ENCODE measurements around the gene F5.
"Not testable (repeated sequence)": the region's sequence is repeated elsewhere in the genome, so short reads cannot be mapped to it uniquely, and the experiment has no call there.

The F5 gene

DNA sequence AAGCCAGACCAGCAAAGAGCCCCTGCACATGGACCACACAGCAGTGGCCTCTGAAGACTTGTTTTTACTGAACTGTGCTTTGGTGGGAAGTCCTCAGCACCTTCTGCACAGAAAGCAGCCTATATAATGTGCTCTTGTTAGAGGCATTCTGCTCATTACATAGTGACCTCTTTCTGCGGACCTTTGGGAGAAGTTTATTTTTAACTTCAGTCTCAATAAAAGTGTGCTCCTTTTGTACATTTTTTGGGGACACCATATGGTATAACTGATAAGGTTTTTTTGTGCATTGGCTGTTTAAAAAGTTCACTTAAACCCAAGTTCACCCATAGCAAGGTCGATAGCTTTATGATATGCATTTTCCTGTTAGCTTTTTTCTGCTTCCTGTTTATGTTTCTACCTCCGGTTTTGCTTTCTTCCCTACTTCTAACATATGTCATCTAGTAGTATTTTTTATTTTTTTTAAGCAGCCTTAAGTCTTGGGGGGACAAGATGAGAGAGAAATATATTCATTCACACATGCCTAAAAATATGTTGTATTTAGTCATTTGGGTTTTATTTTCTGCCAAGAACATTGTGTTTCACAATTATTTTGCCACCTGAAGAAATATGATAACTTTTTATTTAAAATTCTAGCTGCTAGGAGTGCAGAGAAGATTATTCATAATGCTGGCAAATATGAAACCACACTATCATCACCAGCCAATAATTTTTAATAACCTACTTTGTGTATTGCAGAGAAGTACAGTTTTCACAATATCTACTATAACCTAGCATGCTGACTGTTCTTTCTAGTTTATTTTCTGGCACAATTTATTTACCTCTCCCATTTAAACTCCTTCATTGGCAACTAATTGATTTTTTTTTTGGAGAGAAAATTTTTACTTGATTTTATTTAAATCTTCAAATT lies 77.6 kb downstream of the F5 start:
- no peak for DNase-seq (ENCODE audit: low read depth)
- TF ChIP-seq CTCF (IDR thresholded peaks at IDR 0.05; ENCODE audit: control insufficient read depth, insufficient read depth, low read depth, low read length, missing control alignments) = no peak
- no peak overlapping the region for H3K4me3 ChIP-seq (ENCODE audit: control insufficient read depth, low read depth, low read length)

DNA sequence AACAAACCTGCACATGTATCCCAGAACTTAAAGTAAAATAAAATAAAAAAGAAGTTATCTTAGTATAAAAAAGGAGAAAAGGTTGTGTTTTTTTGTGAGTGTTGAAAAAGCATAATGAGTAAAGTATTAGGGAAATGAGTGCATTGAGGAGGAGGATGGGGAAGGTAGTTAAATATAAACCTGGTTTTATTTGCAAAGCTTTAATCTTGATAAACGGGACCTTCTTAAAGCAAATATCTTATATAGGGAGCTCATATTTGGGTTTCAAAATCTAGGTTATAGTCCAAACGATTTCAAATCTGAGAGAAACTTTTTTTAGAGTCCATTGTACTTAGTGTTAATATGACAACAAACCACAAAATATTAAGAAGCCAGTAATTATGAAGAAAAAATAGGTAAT lies 78.9 kb downstream of the F5 start:
- DNase-seq (ENCODE audit: low read depth) = no peak
- TF ChIP-seq CTCF (IDR thresholded peaks at IDR 0.05; ENCODE audit: control insufficient read depth, insufficient read depth, low read depth, low read length, missing control alignments) = no peak
- H3K4me3 ChIP-seq (ENCODE audit: control insufficient read depth, low read depth, low read length) = no peak overlapping the region

GRCh38 chr1:169503601-169504000 lies 82.7 kb downstream of the F5 start:
- H3K4me3 ChIP-seq (ENCODE audit: control insufficient read depth, low read depth, low read length); DNase-seq (ENCODE audit: low read depth): not testable (repeated sequence)

DNA sequence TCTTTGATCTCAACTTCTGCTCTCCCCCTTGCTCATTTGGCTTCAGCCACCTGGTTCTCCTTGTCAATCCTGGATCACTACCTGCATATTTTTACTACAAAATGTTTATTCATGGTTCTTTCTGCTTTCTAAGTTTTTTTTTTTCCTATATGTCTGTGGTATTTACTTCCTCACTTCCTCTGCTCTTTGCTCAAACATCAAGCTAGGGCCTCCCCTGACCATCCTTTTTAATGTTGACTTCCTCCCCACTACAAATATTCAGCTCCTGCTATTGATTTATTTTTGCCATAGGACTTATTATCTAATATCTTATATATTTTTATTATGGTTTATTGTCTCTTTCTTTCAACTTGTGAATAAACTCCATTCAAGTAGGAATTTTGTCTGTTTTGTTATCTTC lies 86.5 kb downstream of the F5 start:
- TF ChIP-seq CTCF (IDR thresholded peaks at IDR 0.05; ENCODE audit: control insufficient read depth, insufficient read depth, low read depth, low read length, missing control alignments) = no peak
- no peak overlapping the region for H3K4me3 ChIP-seq (ENCODE audit: control insufficient read depth, low read depth, low read length)
- DNase-seq (ENCODE audit: low read depth) = no peak

DNA sequence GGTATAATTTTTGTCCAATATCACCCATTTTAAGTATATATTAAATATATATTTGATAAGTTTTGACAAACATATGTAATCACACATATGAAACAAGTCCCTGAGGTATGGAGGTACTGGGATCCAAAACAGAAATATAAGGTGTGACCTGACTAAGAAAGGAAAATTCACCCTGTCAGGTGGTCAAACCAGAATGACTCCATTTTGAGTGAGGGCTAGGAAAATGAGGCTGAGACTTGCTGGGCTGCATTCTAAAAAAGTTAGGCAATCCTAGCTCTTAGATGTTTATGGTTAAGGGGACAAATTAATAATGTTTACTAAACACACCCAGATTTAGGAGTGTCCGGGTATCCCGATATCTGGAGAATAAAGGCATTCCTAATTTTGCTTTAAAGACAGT lies 89.0 kb downstream of the F5 start:
- TF ChIP-seq CTCF (IDR thresholded peaks at IDR 0.05; ENCODE audit: control insufficient read depth, insufficient read depth, low read depth, low read length, missing control alignments) = no peak
- no peak for DNase-seq (ENCODE audit: low read depth)
- H3K4me3 ChIP-seq (ENCODE audit: control insufficient read depth, low read depth, low read length) = no peak overlapping the region

DNA sequence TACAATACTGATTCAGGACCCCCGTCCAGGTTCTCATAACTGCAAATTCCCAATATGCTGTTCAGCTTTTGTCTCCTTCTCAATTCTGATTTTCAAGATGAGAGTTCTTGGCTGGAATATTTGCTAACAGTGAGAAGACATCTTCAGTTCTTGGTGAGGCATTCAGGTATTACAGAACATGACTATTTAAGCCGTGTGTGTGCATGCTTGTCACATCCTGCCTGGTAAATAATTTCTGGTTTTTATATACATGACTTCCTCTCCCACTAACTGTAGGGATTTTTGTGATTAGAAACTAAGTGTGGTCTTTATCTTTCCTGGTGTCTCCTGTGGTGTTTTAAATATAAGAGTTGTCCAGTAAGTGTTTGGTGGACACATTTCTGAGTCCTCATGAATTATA lies 90.4 kb downstream of the F5 start:
- no peak overlapping the region for H3K4me3 ChIP-seq (ENCODE audit: control insufficient read depth, low read depth, low read length)
- no peak for DNase-seq (ENCODE audit: low read depth)
- no peak for TF ChIP-seq CTCF (IDR thresholded peaks at IDR 0.05; ENCODE audit: control insufficient read depth, insufficient read depth, low read depth, low read length, missing control alignments)

DNA sequence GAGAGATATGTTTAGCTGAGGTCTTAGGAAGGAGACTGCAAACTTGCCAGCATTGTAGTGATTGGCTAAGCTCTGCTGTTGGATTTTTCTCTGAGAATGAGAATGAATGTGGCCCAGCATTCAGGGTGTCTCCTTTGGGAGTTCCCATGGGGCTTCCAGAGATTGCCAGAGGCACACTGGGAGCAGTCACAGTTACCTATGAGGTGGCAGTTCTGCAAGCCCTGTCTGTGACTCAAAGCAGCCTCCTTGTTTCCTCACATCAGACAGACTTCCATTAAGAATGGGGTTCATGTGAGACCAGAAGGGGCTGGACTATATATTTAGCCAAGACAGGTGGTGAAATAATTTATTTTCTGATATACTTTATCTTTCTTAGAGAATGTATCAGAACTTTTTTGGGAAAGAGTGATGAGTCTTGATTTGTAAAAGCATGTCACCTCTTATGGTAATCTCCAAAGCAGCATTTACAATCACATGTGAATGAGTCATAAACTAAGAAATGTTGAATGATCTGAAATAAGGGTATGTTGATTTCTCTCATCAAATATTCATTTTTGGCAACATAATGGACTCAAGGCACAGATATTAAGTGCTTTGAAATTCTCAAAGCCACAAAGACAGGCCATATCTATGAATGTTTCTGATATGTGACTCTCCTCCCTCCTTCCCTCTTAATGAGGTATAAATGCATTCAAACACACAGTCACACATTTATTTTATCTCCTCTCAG lies 91.1 kb downstream of the F5 start:
- no peak for DNase-seq (ENCODE audit: low read depth)
- TF ChIP-seq CTCF (IDR thresholded peaks at IDR 0.05; ENCODE audit: control insufficient read depth, insufficient read depth, low read depth, low read length, missing control alignments) = no peak
- no peak overlapping the region for H3K4me3 ChIP-seq (ENCODE audit: control insufficient read depth, low read depth, low read length)
